MCF 10A (cell line): ENCODE measurements around the gene SMIM3. TPM values are rescaled to one million over a fixed set of nuclear protein-coding genes. Genes with fewer than 3 reads are reported as not detected.

ENCODE experiments used
- BruUV-seq: library from RNA; stranded (reverse); fragments of 400-500 nt; replicated peaks from 2 replicates; lab custom pipeline; 2021; lab: Mats Ljungman, UMichigan
- CTCF ChIA-PET: fragments of 300-600 bp; sonication (Branson Sonifier 250); formaldehyde crosslinking; extraction: SDS; loops from one replicate; lab custom pipeline; 2021; ENCODE audit warnings: antibody characterized with exemption, inconsistent platforms; lab: Yijun Ruan, JAX
- POLR2A ChIA-PET: fragments of 300-600, 350-650 bp; sonication (Branson Sonifier 250); formaldehyde crosslinking; extraction: SDS; loops from one replicate; lab custom pipeline; 2020; ENCODE audit warnings: antibody characterized with exemption, inconsistent platforms; lab: Yijun Ruan, JAX
- DNase-seq: peaks from one replicate; pipeline ENCODE4 v3.0.0-alpha.2; 2018; ENCODE audit not compliant: unreplicated experiment
- H3K27ac Mint-ChIP-seq: one replicate; pipeline ENCODE4 v1.8.0; 2022; ENCODE audit warnings: mild to moderate bottlenecking, low read depth, mixed read lengths; ENCODE audit not compliant: unreplicated experiment
- H3K27me3 Mint-ChIP-seq: one replicate; pipeline ENCODE4 v1.8.0; 2022; ENCODE audit warnings: mixed read lengths; ENCODE audit not compliant: insufficient read depth, unreplicated experiment
- H3K36me3 Mint-ChIP-seq: one replicate; pipeline ENCODE4 v1.8.0; 2022; ENCODE audit warnings: mild to moderate bottlenecking, moderate library complexity, mixed read lengths; ENCODE audit not compliant: insufficient read depth, unreplicated experiment
- H3K4me1 Mint-ChIP-seq: one replicate; pipeline ENCODE4 v1.8.0; 2022; ENCODE audit warnings: mixed read lengths; ENCODE audit not compliant: insufficient read depth, unreplicated experiment
- H3K4me3 Mint-ChIP-seq: one replicate; pipeline ENCODE4 v1.8.0; 2022; ENCODE audit warnings: mild to moderate bottlenecking, moderate library complexity, mixed read lengths; ENCODE audit not compliant: unreplicated experiment
- H3K9me3 Mint-ChIP-seq: one replicate; pipeline ENCODE4 v1.8.0; 2022; ENCODE audit warnings: mixed read lengths; ENCODE audit not compliant: unreplicated experiment
- intact Hi-C: fragments of 100-400 bp; cut with micrococcal nuclease; formaldehyde crosslinking; loops from 2 replicates; pipeline ENCODE4 v1.14.1; 2022
- total RNA-seq: library from RNA; stranded (reverse); gene quantifications from 2 replicates; pipeline ENCODE4 v1.2.3, GENCODE V29; 2022
- TF ChIP-seq, protein P1 (sequence below): fragments of 200-600 bp; IDR thresholded peaks from one replicate; pipeline ENCODE4 v1.8.0; 2022; ENCODE audit warnings: antibody characterized with exemption, mild to moderate bottlenecking; ENCODE audit not compliant: unreplicated experiment

Gene SMIM3
- total RNA-seq, 1 experiment from 2014 or later, result 21.7 TPM

DNA sequence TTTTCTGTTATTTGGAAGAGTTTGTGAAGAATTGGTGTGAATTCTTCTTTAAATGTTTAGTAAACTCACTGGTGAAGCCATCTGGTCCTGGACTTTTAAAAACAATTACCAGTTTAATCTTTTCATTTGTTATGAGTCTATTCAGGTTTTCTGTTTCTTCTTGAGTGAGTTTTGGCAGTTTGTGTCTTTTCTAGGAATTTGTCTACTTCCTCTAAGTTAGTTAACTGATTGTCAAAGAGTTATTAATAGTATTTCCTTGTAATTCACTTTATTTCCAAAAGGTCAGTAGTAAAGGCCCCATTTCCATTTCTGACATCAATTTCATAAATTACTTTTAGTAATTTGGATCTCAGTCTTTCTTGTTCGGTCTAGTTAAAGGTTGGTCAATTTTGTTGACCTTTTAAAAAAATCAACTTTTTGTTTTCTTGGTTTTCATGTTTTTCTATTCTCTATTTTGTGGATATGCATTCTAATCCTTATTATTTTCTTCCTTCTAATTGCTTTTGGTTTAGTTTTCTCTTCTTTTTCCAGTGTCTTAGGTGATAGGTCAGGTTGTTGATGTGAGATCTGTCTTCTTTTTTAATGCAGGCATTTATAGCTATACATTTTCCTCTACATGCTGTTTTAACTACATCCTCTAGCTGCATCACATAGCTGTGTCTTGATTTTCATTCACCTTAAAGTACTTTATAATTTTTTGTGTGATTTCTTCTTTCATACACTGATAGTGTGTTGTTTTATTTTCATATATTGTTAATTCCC lies 7.3 kb upstream of the SMIM3 start:
- ChIA-PET POLR2A (interaction anchor here (3.2 to 18.5 kb wide), 2 partner anchors 7 to 13 kb away, joined by 18 to 541 read pairs; partner anchors contain the start of genes DCTN4 and SMIM3), CTCF (interaction anchor here (14.2 kb wide), 1 partner anchor 13 kb away, joined by 348 read pairs; the partner anchor contains the start of gene DCTN4)
- H3K9me3 Mint-ChIP-seq, result peaks cover 7% of the 10 kb centered on the region
- no peak overlapping the region for H3K4me3 Mint-ChIP-seq
- intact Hi-C loops, result loop anchor here (10.0 kb wide), 1 partner anchor 316 kb away; no protein-coding TSS in a partner anchor
- no peak for DNase-seq
- peaks cover 13% of the 10 kb centered on the region for H3K4me1 Mint-ChIP-seq
- H3K27me3 Mint-ChIP-seq, result no peaks in the 10 kb centered on the region
- TF ChIP-seq, protein P1, sequence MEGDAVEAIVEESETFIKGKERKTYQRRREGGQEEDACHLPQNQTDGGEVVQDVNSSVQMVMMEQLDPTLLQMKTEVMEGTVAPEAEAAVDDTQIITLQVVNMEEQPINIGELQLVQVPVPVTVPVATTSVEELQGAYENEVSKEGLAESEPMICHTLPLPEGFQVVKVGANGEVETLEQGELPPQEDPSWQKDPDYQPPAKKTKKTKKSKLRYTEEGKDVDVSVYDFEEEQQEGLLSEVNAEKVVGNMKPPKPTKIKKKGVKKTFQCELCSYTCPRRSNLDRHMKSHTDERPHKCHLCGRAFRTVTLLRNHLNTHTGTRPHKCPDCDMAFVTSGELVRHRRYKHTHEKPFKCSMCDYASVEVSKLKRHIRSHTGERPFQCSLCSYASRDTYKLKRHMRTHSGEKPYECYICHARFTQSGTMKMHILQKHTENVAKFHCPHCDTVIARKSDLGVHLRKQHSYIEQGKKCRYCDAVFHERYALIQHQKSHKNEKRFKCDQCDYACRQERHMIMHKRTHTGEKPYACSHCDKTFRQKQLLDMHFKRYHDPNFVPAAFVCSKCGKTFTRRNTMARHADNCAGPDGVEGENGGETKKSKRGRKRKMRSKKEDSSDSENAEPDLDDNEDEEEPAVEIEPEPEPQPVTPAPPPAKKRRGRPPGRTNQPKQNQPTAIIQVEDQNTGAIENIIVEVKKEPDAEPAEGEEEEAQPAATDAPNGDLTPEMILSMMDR, result no peak
- BruUV-seq, result no TSS peak
- no peak overlapping the region for H3K27ac Mint-ChIP-seq
- H3K36me3 Mint-ChIP-seq, result no peaks in the 10 kb centered on the region

DNA sequence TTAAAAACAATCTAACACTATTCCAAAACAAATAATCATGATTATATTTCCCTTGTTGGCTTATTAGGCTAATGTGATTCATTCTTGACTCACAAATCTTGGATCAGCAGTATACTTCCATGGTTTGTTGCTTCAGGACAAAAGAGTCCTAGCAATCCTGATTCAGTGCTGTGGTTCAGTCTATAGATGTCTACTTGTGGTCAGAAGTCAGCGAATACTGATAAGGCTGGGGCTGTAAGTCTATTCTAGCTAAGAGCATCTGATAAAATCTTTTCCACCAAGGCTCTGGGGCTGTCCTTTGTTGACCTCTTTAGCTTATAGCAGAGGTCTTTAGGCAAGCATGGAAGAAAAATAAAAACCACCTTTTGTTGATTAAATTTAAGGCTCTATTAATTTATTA lies 4.4 kb upstream of the SMIM3 start:
- TF ChIP-seq, protein P1, result no peak
- no peaks in the 10 kb centered on the region for H3K27me3 Mint-ChIP-seq
- no TSS peak for BruUV-seq
- no peak overlapping the region for H3K4me3 Mint-ChIP-seq
- H3K27ac Mint-ChIP-seq, result peak overlapping the region; percentile 57
- H3K4me1 Mint-ChIP-seq, result peaks cover 13% of the 10 kb centered on the region
- intact Hi-C loops, result loop anchor here (10.0 kb wide), 1 partner anchor 319 kb away; no protein-coding TSS in a partner anchor
- CTCF ChIA-PET, result interaction anchor here (0.6 to 14.2 kb wide), 5 partner anchors 15 to 214 kb away, joined by 3 to 348 read pairs (median 3); partner anchors contain the start of gene DCTN4
- DNase-seq, result peak; percentile 85
- peaks cover 7% of the 10 kb centered on the region for H3K9me3 Mint-ChIP-seq
- POLR2A ChIA-PET, result interaction anchor here (1.0 to 18.5 kb wide), 4 partner anchors 9 to 17 kb away, joined by 4 to 541 read pairs (median 5); partner anchors contain the start of gene DCTN4
- no peaks in the 10 kb centered on the region for H3K36me3 Mint-ChIP-seq

DNA sequence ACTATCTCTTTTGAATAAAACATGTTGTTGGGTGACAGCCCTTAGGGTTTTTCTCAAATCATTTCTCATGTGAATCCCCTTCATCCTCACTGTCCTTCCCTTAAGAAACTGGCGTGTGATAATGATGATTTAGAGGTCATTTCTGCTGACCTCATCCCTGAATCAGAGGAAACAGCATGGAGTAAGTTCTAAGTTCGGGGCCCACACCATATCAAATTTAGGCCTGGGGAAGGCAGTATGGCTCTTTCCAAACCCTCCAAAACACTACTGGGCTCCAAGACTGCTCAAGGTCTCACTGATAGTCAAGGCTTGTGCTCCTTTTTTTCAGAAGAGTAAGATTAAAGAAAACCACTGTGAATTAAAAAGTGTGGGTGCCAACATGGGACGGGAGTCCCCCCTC lies 872 bp upstream of the SMIM3 start:
- no peak for DNase-seq
- intact Hi-C loops, result loop anchor here (1.0 to 10.0 kb wide), 2 partner anchors 14 to 323 kb away; no protein-coding TSS in a partner anchor
- Mint-ChIP-seq H3K9me3 (no peaks in the 10 kb centered on the region), H3K36me3 (no peaks in the 10 kb centered on the region), H3K27me3 (no peaks in the 10 kb centered on the region), H3K4me3 (peak overlapping the region; percentile 99), H3K4me1 (peaks cover 44% of the 10 kb centered on the region), H3K27ac (peak overlapping the region; percentile 91)
- ChIA-PET POLR2A (interaction anchor here (0.7 to 18.5 kb wide), 10 partner anchors 8 to 475 kb away, joined by 3 to 541 read pairs (median 8); partner anchors contain the start of genes DCTN4, GM2A, RBM22 and RPS14), CTCF (interaction anchor here (0.6 to 14.2 kb wide), 14 partner anchors 9 to 327 kb away, joined by 3 to 348 read pairs (median 18); partner anchors contain the start of genes DCTN4 and RBM22)
- TF ChIP-seq, protein P1, result no peak
- BruUV-seq, result no TSS peak
